IMR-90 (cell line): ENCODE results near the gene COLEC11.

Experiments used
- BHLHE40 ChIP-seq: fragments of 150-350 bp; IDR thresholded peaks from 2 replicates; pipeline ENCODE4 v1.6.1; 2016; ENCODE audit warnings: mild to moderate bottlenecking, low read depth, low read length
- CEBPB ChIP-seq: IDR thresholded peaks from 2 replicates; pipeline ENCODE4 v1.6.1; 2012; ENCODE audit warnings: low read depth, low read length, improper control_type of control experiment
- CHD1 ChIP-seq: IDR thresholded peaks from 2 replicates; pipeline ENCODE4 v1.6.1; 2012; ENCODE audit warnings: low read depth, low read length, improper control_type of control experiment
- CTCF ChIP-seq: conservative IDR thresholded peaks from 2 replicates; pipeline ENCODE4 v1.5.1; 2012; ENCODE audit warnings: mild to moderate bottlenecking, low read depth, low read length, improper control_type of control experiment
- POLR2A ChIP-seq: IDR thresholded peaks from 2 replicates; pipeline ENCODE4 v1.6.1; 2012; ENCODE audit warnings: mild to moderate bottlenecking, low read depth, low read length
- RAD21 ChIP-seq: IDR thresholded peaks from 2 replicates; pipeline ENCODE4 v1.6.1; 2012; ENCODE audit warnings: low read length, improper control_type of control experiment
- RFX5 ChIP-seq: IDR thresholded peaks from 2 replicates; pipeline ENCODE4 v1.8.0; 2012; ENCODE audit warnings: low read depth, mild to moderate bottlenecking, low read length, moderate library complexity
- SMC3 ChIP-seq: fragments of 150-350 bp; IDR thresholded peaks from 2 replicates; pipeline ENCODE4 v1.6.1; 2016; ENCODE audit warnings: low read depth, mild to moderate bottlenecking, antibody characterized with exemption, low read length, moderate library complexity

GRCh38 chr2:3634596-3635121, 39.7 kb downstream of the COLEC11 start:
- TF ChIP-seq SMC3, result no peak
- TF ChIP-seq CEBPB, result no peak
- TF ChIP-seq CTCF, result no peak
- no peak for TF ChIP-seq RAD21
- no peak for TF ChIP-seq POLR2A
- no peak for TF ChIP-seq BHLHE40
- TF ChIP-seq RFX5, result no peak
- TF ChIP-seq CHD1, result no peak
